Psoas muscle (tissue), 8 donors: ENCODE results near the gene PHKG1. TPM values are rescaled to one million over a fixed set of nuclear protein-coding genes. Genes with fewer than 3 reads are reported as not detected.
"Not testable (repeated sequence)": the region's sequence is repeated elsewhere in the genome, so short reads cannot be mapped to it uniquely, and the experiment has no call there.

Experiments
- ATAC-seq, 4 donors: fragments of 200-7000 bp; cut with Tn5 transposase; one replicate each; pipeline ENCODE4 v1.9.1; 2020; ENCODE audit warnings: moderate library complexity in 3 of 4, mild to moderate bottlenecking in 2 of 4
- DNase-seq, 2 donors: peaks; one replicate each; pipeline ENCODE4 v3.0.0-alpha.2; 2020
- H3K27ac ChIP-seq: fragments of 200-600 bp; one replicate; pipeline ENCODE4 v1.8.0; 2022
- H3K27me3 ChIP-seq, 3 donors: fragments of 200-600 bp in 1 of 3; one replicate each; pipeline versions ENCODE4 v1.6.1 to v1.8.0; 2013 to 2022; ENCODE audit warnings: low read length in 2 of 3, mild to moderate bottlenecking in 2 of 3, moderate library complexity in 1 of 3; ENCODE audit not compliant: insufficient read depth in 3 of 3
- H3K36me3 ChIP-seq, 2 donors: fragments of 200-600 bp in 1 of 2; one replicate each; pipeline versions ENCODE4 v1.6.1 to v1.8.0; 2013 to 2022; ENCODE audit warnings: low read depth in 1 of 2, mild to moderate bottlenecking in 1 of 2, moderate library complexity in 1 of 2; ENCODE audit not compliant: insufficient read depth in 1 of 2
- H3K4me1 ChIP-seq: fragments of 200-600 bp; one replicate; pipeline ENCODE4 v1.8.0; 2022
- H3K4me3 ChIP-seq: fragments of 200-600 bp; one replicate; pipeline ENCODE4 v1.8.0; 2022; ENCODE audit warnings: mild to moderate bottlenecking
- H3K9me3 ChIP-seq: fragments of 200-600 bp; one replicate; pipeline ENCODE4 v1.8.0; 2022
- WGBS, 3 donors: extraction: QIAGEN DNeasy Blood & Tissue Kit; methylation state at CpG; one replicate each; pipeline versions ENCODE4 v1.1.6 to v1.1.7; 2013; 5-methylcytosine and 5-hydroxymethylcytosine counted together
- intact Hi-C, 2 donors: fragments of 100-400 bp; cut with DNase I; formaldehyde crosslinking; loops; one replicate each; pipeline versions ENCODE4 v1.11.0 to v1.14.2; 2022
- polyA plus RNA-seq, 3 donors: library from polyadenylated mRNA; stranded (reverse); fragments of 200-250 nt; gene quantifications; one replicate each; pipeline ENCODE4 v1.2.3, GENCODE V29; 2013
- total RNA-seq, 4 donors: library from RNA; stranded (reverse); fragmentation: NEBNext Ultra II Directional in 2 of 4; extraction: Animal tissue kit (Norgen Biotek cat#: 25700) in 2 of 4; gene quantifications; one replicate each; pipeline versions ENCODE4 v1.2.1 to v1.2.4, GENCODE V29; 2021 to 2023
- TF ChIP-seq, protein P1 (sequence below): fragments of 200-600 bp; IDR thresholded peaks from one replicate; pipeline ENCODE4 v1.8.0; 2022; ENCODE audit warnings: antibody characterized with exemption
- donor health status: healthy with polysubstance abuse.
- donor health status: DM: no; HTN: no; CAD: no; lungs with moderate emphysema.
- donor health status: Bipolar disorder and iron deficiency.
- donor health status: healthy.
- donor health status: DM: yes; HTN: yes; CAD: no.
- donor health status: DM: no; HTN: no; CAD: no.
- donor health status: DM: no; HTN: no; CAD: no.
- donor health status: DM: yes; HTN: yes; CAD: no.

Gene PHKG1
- total and polyA plus RNA-seq, 7 donors: 9.2 to 99.6 (median 43.5) TPM

DNA sequence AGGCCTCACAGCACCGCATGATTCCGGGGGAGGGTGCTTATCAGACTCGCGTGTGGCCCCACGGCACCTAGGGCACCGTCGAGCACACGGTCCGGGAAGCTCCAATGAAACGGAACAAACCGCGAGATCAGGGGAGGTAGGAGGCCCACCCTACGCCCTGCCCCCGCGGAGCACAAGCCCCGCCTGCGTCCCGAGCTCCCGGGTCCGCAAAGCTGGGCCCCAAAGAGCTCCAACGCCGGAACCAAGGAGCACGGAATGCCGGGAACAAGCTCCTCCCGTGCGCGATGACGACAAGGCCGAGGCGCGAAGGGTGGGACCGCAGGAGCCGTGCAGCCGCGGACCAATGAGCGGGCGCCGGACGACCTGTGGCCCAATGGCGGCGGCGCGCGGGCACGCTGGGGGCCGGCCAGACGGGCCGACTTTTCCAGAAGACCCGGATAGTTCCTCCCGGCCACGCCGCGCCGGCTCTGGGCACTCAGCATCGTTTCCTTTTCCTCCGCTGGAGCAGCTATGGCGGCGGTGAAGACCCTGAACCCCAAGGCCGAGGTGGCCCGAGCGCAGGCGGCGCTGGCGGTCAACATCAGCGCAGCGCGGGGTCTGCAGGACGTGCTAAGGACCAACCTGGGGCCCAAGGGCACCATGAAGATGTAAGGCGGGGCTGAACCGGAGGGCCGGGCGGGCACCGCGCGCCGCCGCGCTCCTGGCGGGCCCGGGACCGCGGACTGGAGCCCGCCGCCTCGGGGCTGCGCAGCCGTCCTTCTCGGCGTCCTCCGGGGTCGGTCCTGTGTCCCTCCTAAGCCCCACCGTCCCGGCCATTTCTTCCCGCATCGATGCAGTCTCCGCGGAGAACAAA, 41.2 kb downstream of the PHKG1 start, which contains the start of the genes CCT6A and PSPH:
CCT6A (plus strand) TSS at position 427 of the 853 bp plus-strand sequence; CDS start at position 511, 84 bp downstream.
PSPH (minus strand) TSS at position 106 of the 853 bp plus-strand sequence. CDS start 30,232 bp downstream, outside the sequence.
- intact Hi-C loops: loop anchor here in 1 of 2 donors (5.0 kb wide), 1 partner anchor 74 kb away; no protein-coding TSS in a partner anchor
- ATAC-seq (peak; percentile 99), DNase-seq (peak; percentile 99)
- Histone ChIP-seq H3K4me1 (peaks cover 37% of the 10 kb centered on the region), H3K4me3 (peak within 1 kb of the TSS; percentile 72), H3K27me3 (no peaks in the 10 kb centered on the region), H3K36me3 (peaks cover 4 to 42% of the 10 kb centered on the region in 2 donors), H3K27ac (peak within 1 kb of the TSS; percentile 80), H3K9me3 (no peaks in the 10 kb centered on the region)
- TF ChIP-seq, protein P1, sequence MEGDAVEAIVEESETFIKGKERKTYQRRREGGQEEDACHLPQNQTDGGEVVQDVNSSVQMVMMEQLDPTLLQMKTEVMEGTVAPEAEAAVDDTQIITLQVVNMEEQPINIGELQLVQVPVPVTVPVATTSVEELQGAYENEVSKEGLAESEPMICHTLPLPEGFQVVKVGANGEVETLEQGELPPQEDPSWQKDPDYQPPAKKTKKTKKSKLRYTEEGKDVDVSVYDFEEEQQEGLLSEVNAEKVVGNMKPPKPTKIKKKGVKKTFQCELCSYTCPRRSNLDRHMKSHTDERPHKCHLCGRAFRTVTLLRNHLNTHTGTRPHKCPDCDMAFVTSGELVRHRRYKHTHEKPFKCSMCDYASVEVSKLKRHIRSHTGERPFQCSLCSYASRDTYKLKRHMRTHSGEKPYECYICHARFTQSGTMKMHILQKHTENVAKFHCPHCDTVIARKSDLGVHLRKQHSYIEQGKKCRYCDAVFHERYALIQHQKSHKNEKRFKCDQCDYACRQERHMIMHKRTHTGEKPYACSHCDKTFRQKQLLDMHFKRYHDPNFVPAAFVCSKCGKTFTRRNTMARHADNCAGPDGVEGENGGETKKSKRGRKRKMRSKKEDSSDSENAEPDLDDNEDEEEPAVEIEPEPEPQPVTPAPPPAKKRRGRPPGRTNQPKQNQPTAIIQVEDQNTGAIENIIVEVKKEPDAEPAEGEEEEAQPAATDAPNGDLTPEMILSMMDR: no peak
- 0 to 1% (median 0%) methylated on average over 74 to 97 of the region's 97 CpGs for WGBS, 3 donors

DNA sequence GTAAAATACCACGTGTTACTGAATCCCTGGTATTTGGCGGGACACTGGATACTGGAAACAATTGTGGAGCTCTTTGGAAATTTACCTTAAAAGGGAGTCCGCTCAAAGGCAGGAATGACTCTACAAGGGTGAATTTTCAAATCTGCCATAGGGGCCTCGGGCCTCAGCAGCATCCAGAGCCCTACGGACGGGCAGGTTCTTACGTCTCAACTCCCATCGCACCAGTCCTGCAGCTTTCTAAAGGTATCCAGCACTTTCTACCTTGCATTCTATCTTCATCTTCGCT, 41.8 kb downstream of the PHKG1 start:
- Histone ChIP-seq H3K4me1 (peaks cover 37% of the 10 kb centered on the region), H3K36me3 (peaks cover 2 to 36% of the 10 kb centered on the region in 2 donors), H3K4me3 (peak overlapping the region; percentile 72), H3K9me3 (no peaks in the 10 kb centered on the region), H3K27me3 (no peaks in the 10 kb centered on the region), H3K27ac (peak overlapping the region; percentile 80)
- ATAC-seq (no peak), DNase-seq (no peak)
- 0 to 2% (median 1%) methylated on average over 9 of the region's 9 CpGs for WGBS, 3 donors
- TF ChIP-seq, protein P1: no peak
- intact Hi-C loops: loop anchor here in 1 of 2 donors (5.0 kb wide), 1 partner anchor 74 kb away; no protein-coding TSS in a partner anchor

DNA sequence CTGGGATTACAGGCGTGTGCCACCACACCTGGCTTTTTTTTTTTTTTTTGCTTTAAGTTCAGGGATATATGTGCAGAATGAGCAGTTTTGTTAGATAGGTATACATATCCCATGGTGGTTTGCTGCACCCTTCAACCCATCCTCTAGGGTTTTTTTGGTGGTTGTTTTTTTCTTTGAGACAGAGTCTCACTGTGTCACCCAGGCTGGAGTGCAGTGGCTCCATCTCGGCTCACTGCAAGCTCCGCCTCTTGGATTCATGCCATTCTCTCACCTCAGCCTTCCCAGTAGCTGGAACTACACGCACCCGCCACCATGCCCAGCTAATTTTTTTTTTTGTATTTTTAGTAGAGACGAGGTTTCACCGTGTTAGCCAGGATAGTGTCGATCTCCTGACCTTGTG, 44.0 kb downstream of the PHKG1 start:
- peaks cover 0 to 14% of the 10 kb centered on the region in 2 donors for H3K36me3 ChIP-seq
- intact Hi-C loops, H3K27me3 ChIP-seq, H3K4me3 ChIP-seq, H3K27ac ChIP-seq, DNase-seq, H3K9me3 ChIP-seq, ATAC-seq: not testable (repeated sequence)
- WGBS, 3 donors: 38 to 58% (median 55%) methylated on average over 8 of the region's 8 CpGs
- peaks cover 23% of the 10 kb centered on the region for H3K4me1 ChIP-seq

DNA sequence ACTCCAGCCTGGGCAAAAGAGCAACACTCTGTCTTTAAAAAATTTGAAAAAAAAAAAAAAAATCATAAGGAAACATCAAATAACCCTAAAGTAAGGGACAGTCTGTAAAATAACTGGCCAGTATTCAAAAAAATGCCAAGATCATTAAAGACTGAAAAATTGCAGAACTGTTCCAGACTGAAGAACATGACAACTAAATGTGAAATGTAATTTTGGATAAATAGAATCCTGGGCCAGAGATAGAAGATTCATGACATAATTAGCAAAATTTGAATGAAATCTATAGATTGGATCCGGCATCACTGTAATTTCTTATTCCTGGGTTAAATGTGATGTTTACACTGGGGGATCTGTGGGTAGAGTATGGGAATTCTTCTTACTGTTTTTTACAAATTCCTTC, 44.5 kb downstream of the PHKG1 start:
- ATAC-seq: no peak
- TF ChIP-seq, protein P1: no peak
- intact Hi-C loops: no loop called here
- H3K27ac ChIP-seq: no peak overlapping the region
- H3K27me3 ChIP-seq: no peaks in the 10 kb centered on the region
- WGBS, 3 donors: 89 to 95% (median 91%) methylated on average over 1 of the region's 1 CpG
- DNase-seq: no peak
- H3K4me1 ChIP-seq: peaks cover 18% of the 10 kb centered on the region
- no peaks in the 10 kb centered on the region for H3K9me3 ChIP-seq
- H3K4me3 ChIP-seq: no peak overlapping the region
- peaks cover 0 to 9% of the 10 kb centered on the region in 2 donors for H3K36me3 ChIP-seq

DNA sequence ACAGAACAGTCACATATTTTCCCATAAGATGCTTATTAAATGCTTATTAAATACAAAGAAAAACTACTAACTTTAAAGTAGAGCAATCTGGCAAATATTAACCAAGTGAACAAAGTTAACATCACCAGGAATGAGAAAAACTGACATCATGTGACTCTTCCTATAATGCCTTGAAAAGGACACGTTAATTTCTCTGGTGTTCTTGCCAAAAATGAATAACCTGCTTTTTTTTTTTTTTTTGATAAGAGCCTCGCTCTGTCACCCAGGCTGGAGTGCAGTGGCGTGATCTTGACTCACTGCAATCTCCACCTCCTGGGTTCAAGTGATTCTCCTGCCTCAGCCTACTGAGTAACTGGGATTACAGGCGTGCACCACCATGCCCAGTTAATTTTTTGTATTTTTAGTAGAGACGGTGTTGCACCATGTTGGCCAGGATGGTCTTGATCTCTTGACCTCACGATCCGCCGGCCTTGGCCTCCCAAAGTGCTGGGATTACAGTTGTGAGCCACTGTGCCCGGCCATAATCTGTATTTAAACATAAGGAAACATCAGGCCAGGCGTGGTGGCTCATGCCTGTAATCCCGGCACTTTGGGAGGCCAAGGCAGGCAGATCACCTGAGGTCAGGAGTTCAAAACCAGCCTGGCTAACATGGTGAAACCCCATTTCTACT, 45.2 kb downstream of the PHKG1 start:
- H3K36me3 ChIP-seq, ATAC-seq, H3K27ac ChIP-seq, H3K27me3 ChIP-seq, intact Hi-C loops, DNase-seq, H3K9me3 ChIP-seq, H3K4me3 ChIP-seq: not testable (repeated sequence)
- H3K4me1 ChIP-seq: peaks cover 11% of the 10 kb centered on the region
- WGBS, 3 donors: 84 to 88% (median 88%) methylated on average over 11 of the region's 11 CpGs
